GM19395 (cell line): Measurements from ENCODE around the gene JAZF1.

Experiments
- ATAC-seq: cut with Tn5 transposase; IDR thresholded peaks from one replicate; pipeline ENCODE4 v1.9.1; 2021; ENCODE audit warnings: mild to moderate bottlenecking, moderate library complexity; ENCODE audit not compliant: unreplicated experiment

The JAZF1 gene

DNA sequence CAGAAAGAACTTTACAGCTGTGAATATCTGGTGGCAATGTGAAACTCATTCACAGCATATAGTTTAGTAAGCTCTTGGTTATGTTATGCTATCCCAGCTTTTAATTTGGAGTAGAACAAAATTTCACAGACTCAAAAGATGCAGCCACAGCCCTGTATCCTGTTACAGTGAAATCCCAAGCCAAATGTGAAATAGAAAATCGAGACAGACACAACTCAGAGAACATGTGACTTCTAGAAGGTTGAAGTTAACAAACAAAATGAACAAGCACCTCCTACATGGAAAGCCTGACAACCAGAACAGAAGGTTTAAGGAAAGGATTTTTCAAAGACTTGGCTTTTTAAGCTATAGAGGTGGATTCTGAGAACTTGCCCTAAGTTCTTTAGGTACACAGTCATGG is 39.6 kb downstream of the JAZF1 start:
- ATAC-seq = no peak

DNA sequence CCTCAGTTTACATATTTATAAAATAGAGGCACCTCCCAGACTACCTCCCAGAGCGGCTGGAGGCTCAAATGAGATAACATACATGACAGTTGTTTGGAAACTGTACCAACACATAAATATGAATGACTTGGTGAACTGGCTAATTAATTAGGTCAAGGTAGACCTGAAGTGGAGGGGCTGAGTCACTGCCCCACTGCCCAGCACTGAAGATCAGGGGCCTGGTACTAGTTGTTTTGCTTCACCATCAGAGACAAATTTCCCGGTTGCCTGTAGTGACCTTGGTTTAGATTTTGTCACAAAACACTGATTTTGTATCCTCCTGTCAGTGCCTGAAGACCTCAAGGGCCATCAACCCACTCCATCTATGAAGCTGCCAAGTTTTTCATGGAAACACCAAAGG is 41.8 kb downstream of the JAZF1 start:
- no peak for ATAC-seq

DNA sequence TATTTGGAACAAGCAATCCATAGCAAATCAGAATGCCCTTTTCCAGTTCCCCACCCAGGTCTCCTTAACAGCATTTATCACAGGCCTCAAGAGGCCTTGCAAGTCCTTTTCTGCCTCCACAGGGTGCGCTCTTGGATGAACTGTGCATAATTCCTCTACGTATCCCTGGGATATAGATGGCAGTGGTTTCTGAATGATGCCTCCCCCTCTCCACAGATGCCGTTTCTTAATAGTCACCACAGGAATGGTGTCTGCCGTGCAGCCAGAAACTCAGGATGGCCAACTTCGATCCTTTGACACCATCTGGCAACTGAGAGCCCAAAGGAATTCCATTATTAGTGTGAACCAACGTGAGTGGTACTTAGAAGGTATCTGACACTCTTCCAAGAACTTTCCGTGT is 43.1 kb downstream of the JAZF1 start:
- ATAC-seq = no peak

DNA sequence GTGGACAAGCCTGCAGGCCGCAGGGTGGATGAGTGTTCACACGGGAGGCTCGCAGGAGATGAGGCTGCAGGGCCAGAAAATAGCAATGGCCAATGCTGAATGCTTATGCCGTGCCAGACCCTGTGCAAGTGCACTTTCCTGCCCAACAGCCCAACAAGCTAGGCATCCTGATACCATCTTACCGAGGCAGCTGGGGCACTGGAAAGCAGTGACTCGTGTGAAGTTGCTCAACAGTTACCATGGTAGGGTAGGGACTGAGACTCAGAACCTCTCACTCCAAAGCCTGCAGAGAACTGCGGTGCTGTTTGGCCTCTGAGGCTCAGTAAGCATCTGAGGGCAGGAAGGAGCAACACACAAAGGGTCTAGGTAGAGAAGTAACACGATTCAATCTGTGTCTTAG is 43.7 kb downstream of the JAZF1 start:
- no peak for ATAC-seq

DNA sequence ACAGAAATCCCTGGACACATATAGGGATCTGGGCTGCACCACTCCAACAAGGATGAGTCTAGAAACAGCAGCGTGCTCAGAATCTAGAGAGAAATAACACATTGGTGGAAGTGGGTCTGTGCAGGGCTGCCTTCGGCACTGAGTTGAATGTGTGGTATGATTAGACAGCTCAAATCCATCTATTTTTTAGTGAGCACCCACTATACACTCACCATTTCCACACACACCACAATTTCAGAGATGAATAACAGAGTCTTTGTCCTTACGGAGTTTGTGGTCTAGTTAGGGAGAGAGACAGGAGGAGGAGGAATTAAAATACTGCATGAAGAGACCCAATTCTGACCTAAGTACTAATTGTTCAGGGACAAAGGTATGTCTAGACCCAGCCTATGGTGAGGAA is 44.2 kb downstream of the JAZF1 start:
- ATAC-seq = no peak

DNA sequence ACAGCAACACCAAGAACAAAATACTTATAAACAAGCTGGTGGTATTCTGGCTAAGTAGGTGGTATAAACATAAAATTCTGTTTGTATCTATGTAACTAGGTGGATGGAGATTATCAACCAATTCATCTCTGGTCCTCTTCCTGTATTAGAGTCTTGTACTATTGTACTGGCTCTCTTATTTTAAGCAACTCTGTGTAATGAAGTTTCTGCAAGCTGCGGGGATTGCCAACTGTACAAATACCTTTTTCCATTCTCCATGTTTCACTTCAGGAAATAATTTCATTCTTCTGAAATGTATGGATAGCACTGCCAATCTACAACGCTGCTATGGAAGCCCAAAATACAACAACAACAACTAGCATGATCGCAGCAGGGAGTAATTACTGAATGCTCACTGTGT is 44.8 kb downstream of the JAZF1 start:
- ATAC-seq = no peak

DNA sequence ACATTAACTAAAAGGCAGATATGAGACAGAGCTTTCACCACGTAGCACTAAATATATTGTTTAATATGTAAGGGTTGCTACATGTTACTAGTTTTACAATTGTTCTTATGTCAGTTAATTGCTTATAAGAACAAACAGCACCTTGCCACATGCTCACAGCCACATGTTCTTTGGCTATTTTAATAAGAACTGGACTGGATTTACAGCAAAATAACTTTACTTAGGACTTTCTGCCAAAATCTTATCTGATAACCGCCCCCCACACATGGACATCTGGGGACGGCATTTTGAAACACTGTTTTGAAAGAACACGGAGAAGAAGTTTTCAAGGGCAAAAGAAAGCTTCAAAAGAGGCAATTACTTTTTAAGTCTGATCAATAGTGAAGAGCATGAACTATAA is 45.3 kb downstream of the JAZF1 start:
- ATAC-seq = no peak

DNA sequence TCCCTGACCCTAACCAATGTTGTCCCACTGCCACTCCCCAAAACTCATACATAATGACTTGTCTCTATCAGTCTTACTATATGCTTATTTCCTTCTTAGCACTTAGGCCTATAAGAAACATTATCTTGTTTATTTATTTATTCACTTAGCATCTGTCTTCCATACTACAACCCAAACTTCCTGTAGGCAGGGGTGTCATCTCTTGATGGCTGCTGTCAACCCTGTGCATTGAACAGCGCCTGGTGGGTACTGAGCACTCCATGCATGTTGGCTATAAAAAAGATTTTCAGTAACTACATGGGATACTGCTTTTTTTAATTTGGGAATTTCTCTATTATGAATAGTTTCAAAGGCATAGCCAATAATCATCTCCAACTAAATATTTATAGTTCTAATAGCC is 46.7 kb downstream of the JAZF1 start:
- ATAC-seq = no peak

DNA sequence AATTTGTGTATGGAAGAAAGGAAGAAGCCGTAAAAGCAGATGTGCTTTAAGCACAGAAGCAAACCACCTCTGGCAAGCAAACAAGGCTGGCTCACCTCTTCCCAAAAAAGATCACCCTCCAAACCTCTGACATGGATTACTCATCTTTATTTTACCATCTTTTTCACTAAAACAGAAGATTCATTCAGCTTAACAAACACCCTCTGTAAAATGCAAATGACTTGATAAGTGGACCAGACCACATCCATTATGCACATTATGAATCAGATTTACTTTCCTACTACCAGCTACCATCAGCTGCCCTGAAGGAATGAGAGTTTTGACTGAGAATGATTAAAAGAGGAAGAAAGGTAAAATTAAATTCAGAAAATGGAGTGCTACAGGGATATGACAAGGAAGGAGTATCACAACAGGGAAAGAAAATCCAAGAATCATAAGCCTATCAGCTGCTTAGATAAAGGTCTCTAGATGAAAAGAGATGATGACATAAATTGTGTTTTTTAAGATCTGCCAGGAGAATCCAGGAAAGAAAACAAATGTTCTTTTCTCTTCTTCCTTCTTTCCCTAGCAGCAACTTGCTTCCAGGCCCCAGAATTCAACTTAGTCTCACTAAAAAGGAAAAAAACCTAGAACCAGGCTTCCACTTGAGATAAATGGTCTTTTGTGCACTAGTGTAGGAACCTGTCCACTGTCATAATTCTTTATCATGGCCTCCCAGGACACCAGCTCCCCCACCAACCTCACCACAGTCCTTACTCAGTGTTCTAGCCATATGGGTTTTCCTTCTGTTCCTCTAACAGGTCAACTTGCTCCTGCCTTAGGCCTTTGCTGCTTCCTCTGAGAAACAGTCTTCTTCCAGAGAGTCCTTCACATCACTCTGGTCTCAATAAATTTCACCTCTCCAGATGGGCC is 47.4 kb downstream of the JAZF1 start:
- ATAC-seq = no peak

DNA sequence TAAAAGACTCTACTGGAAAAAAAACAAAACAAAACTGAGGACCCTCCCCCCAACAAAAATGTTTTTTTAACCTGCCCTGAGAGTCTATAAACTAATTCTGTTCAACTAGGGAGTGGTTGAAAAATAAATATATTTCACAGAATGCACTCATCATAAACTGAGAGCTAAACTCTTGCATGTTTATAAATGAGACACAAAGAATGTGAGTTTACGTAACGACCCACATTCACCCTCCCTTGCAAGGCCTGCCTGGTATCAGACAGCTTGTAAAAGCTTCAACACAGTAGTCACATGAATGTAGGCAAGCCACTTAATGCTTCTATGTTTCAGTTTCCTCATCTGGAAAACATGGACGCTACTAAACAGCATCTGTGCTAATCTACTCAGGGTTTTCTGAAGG is 50.3 kb downstream of the JAZF1 start:
- no peak for ATAC-seq

DNA sequence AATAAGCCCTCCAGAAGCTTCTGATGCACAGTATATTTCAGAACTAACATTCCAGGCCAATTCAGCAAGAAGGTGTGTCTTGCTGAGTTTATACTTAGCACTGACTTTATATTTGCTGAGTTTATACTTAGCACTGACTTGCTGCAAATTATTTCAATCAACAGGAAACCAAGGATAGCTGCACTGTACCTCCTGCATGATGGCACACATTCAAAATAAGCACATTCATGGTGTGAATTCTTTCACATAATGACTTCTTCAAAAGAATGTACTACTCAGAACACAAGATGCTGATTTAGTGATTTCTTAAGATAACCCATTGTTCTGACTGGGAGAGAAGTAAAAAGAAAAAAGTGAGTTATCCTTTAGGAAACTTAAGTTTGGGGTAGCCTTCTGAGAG is 52.0 kb downstream of the JAZF1 start:
- no peak for ATAC-seq

DNA sequence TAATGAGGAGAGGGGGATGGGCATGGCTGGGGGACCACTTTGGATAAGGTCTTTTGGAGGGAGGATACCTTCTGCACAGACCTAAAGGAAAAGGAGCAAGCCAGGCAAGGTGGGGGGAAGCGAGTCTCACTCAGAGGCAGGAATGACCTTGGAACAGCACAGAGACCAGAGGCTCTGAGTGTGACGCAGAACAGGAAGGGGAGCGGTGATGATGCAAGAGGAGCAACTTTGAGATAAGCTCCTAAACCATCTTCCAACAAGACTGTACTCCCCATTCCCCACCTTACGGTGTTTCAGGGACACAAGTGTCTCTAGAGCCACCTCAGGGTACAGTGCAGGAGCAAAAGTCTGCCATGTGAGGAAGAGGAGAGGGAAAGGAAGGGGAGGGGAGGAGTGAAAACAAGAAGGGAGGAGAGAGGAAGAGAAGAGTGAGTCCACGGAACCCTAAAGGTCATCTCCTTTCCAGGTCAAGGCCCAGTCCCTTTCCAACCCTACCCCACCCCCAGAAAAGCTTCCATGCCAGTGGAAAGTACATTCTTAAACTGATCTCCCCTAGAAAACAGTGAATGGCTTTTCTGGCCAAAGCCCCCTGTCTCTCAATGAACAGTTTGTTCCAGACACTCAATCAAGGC is 54.1 kb downstream of the JAZF1 start:
- ATAC-seq = no peak

DNA sequence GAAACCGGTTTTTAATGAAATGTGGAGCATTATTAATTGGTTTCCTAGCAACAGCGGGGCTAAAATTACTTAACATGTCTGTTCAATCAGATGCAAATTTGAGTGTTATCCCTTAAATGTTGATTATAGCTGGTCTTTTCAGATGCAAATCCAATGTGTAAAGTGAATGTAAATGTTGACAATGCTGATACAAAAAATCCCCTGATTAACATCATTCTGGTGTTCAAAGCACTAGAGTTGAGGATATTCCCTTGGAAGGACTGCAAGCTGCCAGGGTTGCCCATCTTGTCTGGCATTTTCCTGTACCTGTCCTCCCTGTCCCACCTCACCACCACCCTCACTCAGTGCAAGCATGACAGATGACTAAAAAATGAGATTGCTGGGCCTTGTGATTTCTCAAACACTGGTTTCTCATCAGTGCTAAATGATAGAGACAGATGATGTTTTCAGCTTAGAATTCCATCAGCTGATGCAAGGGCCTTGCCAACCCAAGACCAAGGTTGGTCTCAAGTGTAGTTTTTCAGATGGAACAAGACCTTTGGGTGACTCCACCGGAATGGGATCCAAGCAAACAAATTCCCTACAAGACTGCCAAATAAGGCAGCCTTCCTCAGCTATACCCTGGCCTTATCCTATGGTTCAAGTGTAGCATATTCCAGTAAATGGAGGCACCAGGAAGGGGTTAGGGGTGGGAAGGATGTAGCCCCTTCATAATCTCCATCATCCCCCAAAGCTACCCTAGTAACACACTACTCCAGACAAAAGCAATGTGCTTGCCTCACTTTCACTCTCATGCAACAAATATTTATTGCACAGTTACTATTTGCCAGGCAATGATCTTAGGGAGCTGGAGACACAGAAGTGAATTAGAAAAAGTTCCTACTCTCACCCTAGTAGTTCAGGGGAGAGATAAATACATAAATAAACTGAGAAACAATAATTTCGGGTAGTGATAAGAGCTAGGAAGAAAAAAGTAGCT is 54.9 kb downstream of the JAZF1 start:
- ATAC-seq = no peak

DNA sequence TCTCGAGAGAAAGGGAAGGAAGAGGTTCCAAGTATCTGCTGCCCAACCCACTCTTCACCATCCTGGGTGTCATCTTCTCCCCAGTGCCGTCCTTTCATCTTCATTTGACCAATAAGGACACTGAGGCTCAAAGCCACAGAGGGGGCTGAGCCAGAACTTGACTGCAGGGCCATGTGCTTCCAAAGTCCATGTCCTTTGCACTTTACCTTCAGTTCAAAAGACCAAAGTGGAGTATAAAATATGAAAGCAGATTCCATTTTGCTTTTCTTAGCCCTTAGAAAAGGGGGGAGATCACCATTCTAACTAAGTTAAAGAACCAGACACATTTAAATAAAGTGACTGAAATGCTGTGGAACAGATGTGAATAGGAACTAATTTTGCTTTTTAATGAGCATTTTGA is 56.2 kb downstream of the JAZF1 start:
- no peak for ATAC-seq

DNA sequence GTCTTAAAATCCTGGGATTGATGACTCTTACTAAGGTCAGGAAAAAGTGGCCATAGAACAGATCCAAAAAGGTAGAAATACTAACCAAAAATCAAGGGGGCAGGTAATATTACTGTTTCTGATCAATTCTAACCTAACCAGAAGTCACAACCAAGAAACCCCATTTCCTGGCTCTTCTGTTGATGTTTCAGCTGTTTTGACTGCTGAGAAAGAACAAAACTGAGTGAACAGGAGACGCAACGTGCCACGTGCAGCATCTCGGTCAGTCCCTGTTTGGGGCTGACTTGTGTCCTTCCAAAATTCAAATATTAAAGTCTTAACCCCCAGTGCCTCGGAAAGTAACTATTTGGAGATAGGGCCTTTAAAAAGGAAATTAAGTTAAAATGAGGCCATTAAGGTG is 56.8 kb downstream of the JAZF1 start:
- ATAC-seq = no peak

DNA sequence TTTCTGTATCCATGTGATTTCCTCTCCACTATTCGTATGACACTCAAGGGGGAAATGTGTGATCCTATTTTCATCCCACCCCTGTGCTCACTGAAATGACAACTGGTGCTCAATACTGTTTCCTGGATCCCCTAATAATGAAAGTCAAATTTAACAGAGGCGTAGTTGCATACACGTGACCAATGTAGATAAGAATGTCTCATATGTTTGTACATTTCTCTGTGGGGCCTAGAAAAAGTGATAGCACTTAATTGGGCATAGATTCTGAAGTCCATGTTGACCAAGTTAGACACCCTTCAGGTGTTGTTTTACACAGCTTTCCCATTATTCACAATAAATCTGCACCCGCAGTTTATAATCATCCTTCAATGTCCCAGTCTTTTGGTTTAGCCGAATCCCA is 59.1 kb downstream of the JAZF1 start:
- no peak for ATAC-seq

DNA sequence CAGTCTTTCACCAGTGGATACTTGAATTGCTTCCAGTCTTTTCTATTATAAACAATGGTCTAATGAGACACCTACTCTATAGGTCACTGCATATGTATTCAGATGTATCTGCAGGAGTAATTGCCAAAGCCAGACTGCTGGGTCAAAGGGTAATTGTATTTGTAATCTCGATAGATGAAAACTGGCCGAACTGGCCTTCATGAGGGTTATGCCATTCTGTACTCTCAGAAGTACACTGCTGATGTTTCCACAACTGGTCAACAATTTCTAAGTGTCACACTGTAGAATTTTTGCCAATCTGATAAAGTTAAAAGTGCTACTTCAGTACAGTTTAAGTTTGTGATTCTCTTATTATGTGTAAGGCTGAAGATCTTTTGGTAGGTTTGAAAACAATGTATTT is 64.6 kb downstream of the JAZF1 start:
- ATAC-seq = no peak

DNA sequence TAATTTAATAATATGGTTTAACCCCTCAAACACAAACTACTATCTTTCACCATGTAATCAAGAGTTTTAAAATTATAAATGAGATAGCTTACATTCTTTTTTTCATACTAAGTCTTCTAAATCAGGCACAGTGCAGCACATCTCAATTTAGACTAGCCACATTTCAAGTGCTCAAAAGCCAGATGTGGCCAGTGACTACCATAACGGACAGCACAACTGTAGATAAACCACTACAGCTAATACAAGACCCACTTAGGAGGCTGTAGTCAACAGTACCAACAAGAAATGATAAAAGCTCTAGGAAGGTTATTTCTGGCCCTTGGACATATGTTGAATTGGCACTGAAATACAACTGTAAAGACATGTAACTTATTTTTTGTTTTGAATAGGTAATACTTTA is 65.3 kb downstream of the JAZF1 start:
- no peak for ATAC-seq

DNA sequence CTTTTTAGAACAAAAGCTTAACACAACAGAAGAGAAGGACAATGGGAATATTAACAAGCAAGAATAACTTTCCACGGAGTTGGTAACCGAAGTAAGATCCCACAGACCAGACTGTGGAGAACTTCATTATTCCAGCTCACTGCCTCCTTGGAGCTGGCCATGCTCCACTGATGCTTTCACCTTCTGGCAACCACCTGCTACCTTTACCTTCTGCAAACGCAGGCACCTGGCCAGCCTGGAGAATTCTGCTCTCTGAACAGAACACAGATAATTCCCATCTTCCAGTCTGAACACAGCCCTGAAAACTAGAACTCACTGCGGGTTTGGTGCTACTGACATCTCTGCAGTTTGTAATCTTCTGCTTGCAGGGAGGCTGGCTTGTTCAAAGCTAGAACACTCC is 66.5 kb downstream of the JAZF1 start:
- no peak for ATAC-seq

DNA sequence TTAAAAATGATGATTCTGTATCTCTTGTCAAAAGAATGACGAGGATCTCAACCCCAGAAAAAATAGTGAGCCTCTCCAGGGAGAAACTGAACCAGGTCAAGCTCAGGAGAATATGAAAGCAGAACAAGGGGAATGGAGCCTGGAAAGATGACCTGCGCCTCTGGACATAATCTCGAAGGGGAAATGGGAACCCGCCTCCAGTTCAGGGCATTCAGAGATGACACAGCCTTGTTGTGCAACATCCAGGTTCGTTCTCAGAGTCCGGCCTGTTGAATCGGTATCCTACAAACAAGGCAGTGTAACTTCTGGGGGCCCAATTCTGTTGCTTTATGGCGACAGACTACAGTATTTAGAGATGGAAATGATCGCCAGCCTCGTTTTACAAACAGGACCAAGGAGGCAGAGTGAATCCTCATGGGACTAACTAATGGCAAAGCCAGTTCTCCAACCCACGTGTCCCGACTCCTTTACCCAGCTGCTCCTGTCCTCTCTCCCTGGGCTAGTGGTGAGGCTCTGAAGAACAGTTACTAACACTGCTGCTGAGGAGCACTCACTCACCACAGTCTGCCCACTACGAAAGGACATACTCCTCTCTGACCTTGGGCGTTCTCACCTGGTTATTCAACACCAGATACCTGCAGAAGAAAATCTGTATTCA is 67.6 kb downstream of the JAZF1 start:
- ATAC-seq = no peak

DNA sequence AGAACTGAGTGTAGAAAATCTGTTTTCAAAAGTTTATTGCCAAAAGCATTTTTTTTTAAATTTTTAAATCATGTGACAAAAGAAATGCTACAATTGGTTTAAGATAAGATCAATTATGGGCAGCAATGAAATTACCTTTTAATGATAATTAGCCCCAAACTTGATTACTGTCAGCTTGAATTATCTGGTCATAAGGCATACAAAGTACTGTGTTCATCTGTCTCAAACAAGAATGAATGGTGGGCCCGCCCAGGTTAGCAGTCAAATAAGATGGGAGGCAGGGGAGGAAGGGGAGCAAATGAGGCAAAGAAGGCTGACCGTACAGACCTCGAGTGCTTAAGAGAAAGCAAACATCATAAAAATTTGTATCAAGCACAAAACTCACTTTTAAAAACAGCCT is 68.1 kb downstream of the JAZF1 start:
- ATAC-seq = no peak
